HepG2 (cell line): Measurements from ENCODE around the gene DHRS1. TPM values are rescaled to one million over a fixed set of nuclear protein-coding genes. Genes with fewer than 3 reads are reported as not detected.

ENCODE experiments used
- ATAC-seq: fragments of 200-7000 bp; cut with Tn5 transposase; 3 replicates; pipeline ENCODE4 v1.9.1; 2020; ENCODE audit warnings: mild to moderate bottlenecking, moderate library complexity
- BruUV-seq: library from RNA; stranded (reverse); fragments of 400-500 nt; replicated peaks from 2 replicates; lab custom pipeline; 2021; lab: Mats Ljungman, UMichigan
- CTCF ChIA-PET: fragments of 300-600 bp; formaldehyde crosslinking; extraction: SDS; loops from one replicate; lab custom pipeline; 2021; ENCODE audit warnings: low total read pairs, inconsistent platforms, low intra/inter-chr PET ratio; lab: Yijun Ruan, JAX
- POLR2A ChIA-PET: fragments of 350-600 bp; sonication (Branson Sonifier 250); formaldehyde crosslinking; loops from one replicate; lab custom pipeline; 2020; ENCODE audit warnings: antibody characterized with exemption, inconsistent platforms; lab: Yijun Ruan, JAX
- DNase-seq: peaks from one replicate; pipeline ENCODE4 v3.0.0-alpha.2; 2015; ENCODE audit warnings: low spot score
- FAIRE-seq: peaks from 3 replicates; lab custom pipeline; 2011; peaks lifted over from hg19 to GRCh38; lab: Jason Lieb, UNC
- H2AFZ ChIP-seq: one replicate; pipeline ENCODE4 v1.6.1; 2011; ENCODE audit warnings: low read length, inconsistent platforms
- H3K27ac ChIP-seq: fragments of 300-600 bp; 3 replicates; pipeline ENCODE4 v1.8.0; 2011; ENCODE audit warnings: mixed run types, mild to moderate bottlenecking, mixed read lengths, low read length, inconsistent platforms; ENCODE audit not compliant: insufficient read depth; ENCODE audit errors: extremely low read length
- H3K27me3 ChIP-seq, 2 experiments: fragments of 200-600 bp in 1 of 2; 2 replicates in 1 of 2; 3 replicates in 1 of 2; pipeline versions ENCODE4 v1.6.0 to v1.8.0; 2011; ENCODE audit warnings: low read length in 2 of 2, mild to moderate bottlenecking in 2 of 2, moderate library complexity in 2 of 2, inconsistent platforms in 1 of 2; ENCODE audit not compliant: insufficient read depth in 2 of 2, control insufficient read depth in 1 of 2
- H3K36me3 ChIP-seq, 2 experiments: fragments of 200-600 bp in 1 of 2; replicated peaks in 1 of 2; 2 replicates in 1 of 2; 3 replicates in 1 of 2; pipeline versions ENCODE4 v1.5.1 to v1.8.0; 2011; ENCODE audit warnings: low read length in 2 of 2, inconsistent platforms in 1 of 2; ENCODE audit not compliant: insufficient read depth in 2 of 2, control insufficient read depth in 1 of 2
- H3K4me1 ChIP-seq: 2 replicates; pipeline ENCODE4 v1.5.1; 2012; ENCODE audit warnings: low read length, inconsistent platforms; ENCODE audit not compliant: insufficient read depth
- H3K4me2 ChIP-seq: 2 replicates; pipeline ENCODE4 v1.6.0; 2011; ENCODE audit warnings: low read depth, low read length, inconsistent platforms
- H3K4me3 ChIP-seq, 3 experiments: fragments of 200-600 bp in 1 of 3; sonication (generic), shearing (Covaris generic) in 1 of 3; replicated peaks in 1 of 3; 2 replicates each; pipeline ENCODE4 v1.5.1; 2011 to 2016; ENCODE audit warnings: low read length in 3 of 3, inconsistent platforms in 2 of 3, low read depth in 2 of 3, mild to moderate bottlenecking in 2 of 3, control low read depth in 1 of 3, mixed read lengths in 1 of 3; ENCODE audit not compliant: insufficient read depth in 1 of 3
- H3K79me2 ChIP-seq: one replicate; pipeline ENCODE4 v1.6.1; 2011; ENCODE audit warnings: low read length, inconsistent platforms; ENCODE audit not compliant: insufficient read depth
- H3K9ac ChIP-seq: 2 replicates; pipeline ENCODE4 v1.6.0; 2011; ENCODE audit warnings: mild to moderate bottlenecking, low read depth, low read length, inconsistent platforms; ENCODE audit not compliant: insufficient read depth
- H3K9me3 ChIP-seq: 2 replicates; pipeline ENCODE4 v1.5.1; 2012; ENCODE audit warnings: mild to moderate bottlenecking, low read length
- H4K20me1 ChIP-seq: 2 replicates; pipeline ENCODE4 v1.6.0; 2011; ENCODE audit warnings: inconsistent platforms, mild to moderate bottlenecking, low read length, moderate library complexity; ENCODE audit not compliant: insufficient read depth
- ARNTL ChIP-seq: sonication (generic); formaldehyde crosslinking; IDR thresholded peaks from 2 replicates; pipeline ENCODE4 v1.4.0; 2020; ENCODE audit warnings: mild to moderate bottlenecking, missing genetic modification reagents
- EEA1 ChIP-seq: sonication (generic); formaldehyde crosslinking; IDR thresholded peaks from 2 replicates; pipeline ENCODE4 v1.5.1; 2020; ENCODE audit warnings: mild to moderate bottlenecking, missing genetic modification reagents, borderline replicate concordance
- HIVEP1 ChIP-seq: sonication (generic); formaldehyde crosslinking; IDR thresholded peaks from 2 replicates; pipeline ENCODE4 v1.4.0; 2020; ENCODE audit warnings: mild to moderate bottlenecking, missing genetic modification reagents
- ZBTB10 ChIP-seq: sonication (generic); formaldehyde crosslinking; IDR thresholded peaks from 2 replicates; pipeline ENCODE4 v1.4.0; 2020; ENCODE audit warnings: missing genetic modification reagents, borderline replicate concordance
- ZFP41 ChIP-seq: sonication (generic); formaldehyde crosslinking; IDR thresholded peaks from 2 replicates; pipeline ENCODE4 v1.4.0; 2020; ENCODE audit warnings: mild to moderate bottlenecking, missing genetic modification reagents, borderline replicate concordance
- WGBS: methylation state at CpG from one replicate; pipeline ENCODE4 v1.1.6; 2017; ENCODE audit warnings: low lambda C conversion rate; 5-methylcytosine and 5-hydroxymethylcytosine counted together
- in situ Hi-C: cut with HindIII; loops from 2 replicates; pipeline ENCODE4 v1.10.0; 2017; ENCODE audit warnings: low pct_unique_long_range_greater_than_20kb; ENCODE audit not compliant: extremely low pct_ligation_motif_present
- intact Hi-C: fragments of 100-400 bp; cut with micrococcal nuclease; formaldehyde crosslinking; loops from one replicate; pipeline ENCODE4 v1.10.0; 2022; ENCODE audit not compliant: unreplicated experiment
- polyA plus RNA-seq, 8 experiments: library from polyadenylated mRNA; depleted of rRNA in 3 of 8; stranded (reverse) in 7 of 8; unstranded in 1 of 8; fragments of >200 nt; fragmentation: Illumina TruSeq in 4 of 8; extraction: Trizol in 4 of 8; gene quantifications; 2 replicates each; pipeline versions ENCODE4 v1.2.1 to v1.2.3, GENCODE V29; 2011 to 2016; ENCODE audit warnings: low read depth in 4 of 8, missing spikeins in 1 of 8, mixed read lengths in 1 of 8; ENCODE audit not compliant: insufficient read depth in 1 of 8
- total RNA-seq, 5 experiments: library from RNA; depleted of rRNA; stranded (reverse); fragments of >200 nt; fragmentation: Illumina TruSeq; extraction: Trizol; gene quantifications; 2 replicates each; pipeline ENCODE4 v1.2.3, GENCODE V29; 2016; ENCODE audit warnings: low read depth in 1 of 5
- TF ChIP-seq, protein P1 (sequence below): sonication (generic); formaldehyde crosslinking; IDR thresholded peaks from 2 replicates; pipeline ENCODE4 v1.5.0; 2020; ENCODE audit warnings: missing genetic modification reagents, mild to moderate bottlenecking, borderline replicate concordance
- TF ChIP-seq, protein P2 (sequence below): sonication (generic); formaldehyde crosslinking; IDR thresholded peaks from 2 replicates; pipeline ENCODE4 v1.4.0; 2020; ENCODE audit warnings: missing genetic modification reagents

The DHRS1 gene
- total and polyA plus RNA-seq, 2 of the 13 experiments (the other 11 are each of a cell fraction or from before 2014, with no cell fraction given): 49.8 to 60.8 TPM

- WGBS: 55% methylated on average over 61 of the region's 65 CpGs
- Histone ChIP-seq H3K4me2 (peak within 1 kb of the TSS; percentile 70), H3K9ac (no peak within 1 kb of the TSS), H2AFZ (no peak within 1 kb of the TSS), H3K79me2 (no peaks in the 10 kb centered on the region), H3K36me3 (no peaks in the 10 kb centered on the region), H3K9me3 (no peaks in the 10 kb centered on the region), H3K27ac (no peak within 1 kb of the TSS), H3K4me3 (peak within 1 kb of the TSS in 2 of 3 experiments; percentile 6 to 70; a peak in 2 of 6 replicates), H4K20me1 (no peaks in the 10 kb centered on the region), H3K4me1 (peaks cover 42% of the 10 kb centered on the region), H3K27me3 (peaks cover 24 to 87% of the 10 kb centered on the region in 2 experiments)
- FAIRE-seq: no peak
- BruUV-seq: no TSS peak
- intact Hi-C loops (loop anchor here (1.0 to 5.0 kb wide), 2 partner anchors 67 to 1567 kb away; partner anchors contain the start of gene OXA1L), in situ Hi-C loops (loop anchor here (5.0 kb wide), 1 partner anchor 98 kb away; no protein-coding TSS in a partner anchor)
- DNase-seq: no peak
- CTCF ChIA-PET: interaction anchor here (2.9 to 10.2 kb wide), 3 partner anchors 32 to 99 kb away, joined by 26 to 235 read pairs (median 30); partner anchors contain the start of genes CBLN3, KHNYN and NFATC4
- peak; percentile 11 for ATAC-seq
- POLR2A ChIA-PET: interaction anchor here (2.0 to 4.3 kb wide), 3 partner anchors 96 to 107 kb away, joined by 11 to 98 read pairs (median 39); partner anchors contain the start of genes CBLN3, KHNYN and SDR39U1
- TF ChIP-seq, protein P1, sequence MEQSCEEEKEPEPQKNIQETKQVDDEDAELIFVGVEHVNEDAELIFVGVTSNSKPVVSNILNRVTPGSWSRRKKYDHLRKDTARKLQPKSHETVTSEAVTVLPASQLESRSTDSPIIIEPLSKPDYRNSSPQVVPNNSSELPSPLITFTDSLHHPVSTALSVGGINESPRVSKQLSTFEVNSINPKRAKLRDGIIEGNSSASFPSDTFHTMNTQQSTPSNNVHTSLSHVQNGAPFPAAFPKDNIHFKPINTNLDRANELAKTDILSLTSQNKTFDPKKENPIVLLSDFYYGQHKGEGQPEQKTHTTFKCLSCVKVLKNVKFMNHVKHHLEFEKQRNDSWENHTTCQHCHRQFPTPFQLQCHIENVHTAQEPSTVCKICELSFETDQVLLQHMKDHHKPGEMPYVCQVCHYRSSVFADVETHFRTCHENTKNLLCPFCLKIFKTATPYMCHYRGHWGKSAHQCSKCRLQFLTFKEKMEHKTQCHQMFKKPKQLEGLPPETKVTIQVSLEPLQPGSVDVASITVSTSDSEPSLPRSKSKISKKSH (CRISPR knock-in tag): peak; percentile 6; the same call in 1 of the 2 replicates
- TF ChIP-seq EEA1 (CRISPR knock-in tag) (0 out of 2 replicates have a peak, but pooled peaks have one; percentile 52), ZFP41 (CRISPR knock-in tag) (no peak), ZBTB10 (no peak), HIVEP1 (CRISPR knock-in tag) (peak; percentile 46; the same call in 1 of the 2 replicates), ARNTL (CRISPR knock-in tag) (no peak)
- TF ChIP-seq, protein P2, sequence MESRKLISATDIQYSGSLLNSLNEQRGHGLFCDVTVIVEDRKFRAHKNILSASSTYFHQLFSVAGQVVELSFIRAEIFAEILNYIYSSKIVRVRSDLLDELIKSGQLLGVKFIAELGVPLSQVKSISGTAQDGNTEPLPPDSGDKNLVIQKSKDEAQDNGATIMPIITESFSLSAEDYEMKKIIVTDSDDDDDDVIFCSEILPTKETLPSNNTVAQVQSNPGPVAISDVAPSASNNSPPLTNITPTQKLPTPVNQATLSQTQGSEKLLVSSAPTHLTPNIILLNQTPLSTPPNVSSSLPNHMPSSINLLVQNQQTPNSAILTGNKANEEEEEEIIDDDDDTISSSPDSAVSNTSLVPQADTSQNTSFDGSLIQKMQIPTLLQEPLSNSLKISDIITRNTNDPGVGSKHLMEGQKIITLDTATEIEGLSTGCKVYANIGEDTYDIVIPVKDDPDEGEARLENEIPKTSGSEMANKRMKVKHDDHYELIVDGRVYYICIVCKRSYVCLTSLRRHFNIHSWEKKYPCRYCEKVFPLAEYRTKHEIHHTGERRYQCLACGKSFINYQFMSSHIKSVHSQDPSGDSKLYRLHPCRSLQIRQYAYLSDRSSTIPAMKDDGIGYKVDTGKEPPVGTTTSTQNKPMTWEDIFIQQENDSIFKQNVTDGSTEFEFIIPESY (CRISPR knock-in tag): peak; percentile 83
Measured at GRCh38 chr14:24334431-24335291, 35.1 kb upstream of the DHRS1 start, which contains the start of gene ADCY4. TSS of gene ADCY4 (minus strand) at chr14:24335071. CDS start at chr14:24334652, 419 bp downstream.
